ENCODE measurements around the gene VDAC2.

- TF ChIP-seq POLR2AphosphoS5 (IDR thresholded peaks at IDR 0.05) = no peak
- no peak for TF ChIP-seq CTCF (IDR thresholded peaks at IDR 0.05)
- no peak for TF ChIP-seq POLR2A (IDR thresholded peaks at IDR 0.05)
These were observed 29.5 kb upstream of the VDAC2 start for GRCh38 chr10:75181073-75181472.
